ENCODE results near the gene GPD2.

Gene GPD2

DNA sequence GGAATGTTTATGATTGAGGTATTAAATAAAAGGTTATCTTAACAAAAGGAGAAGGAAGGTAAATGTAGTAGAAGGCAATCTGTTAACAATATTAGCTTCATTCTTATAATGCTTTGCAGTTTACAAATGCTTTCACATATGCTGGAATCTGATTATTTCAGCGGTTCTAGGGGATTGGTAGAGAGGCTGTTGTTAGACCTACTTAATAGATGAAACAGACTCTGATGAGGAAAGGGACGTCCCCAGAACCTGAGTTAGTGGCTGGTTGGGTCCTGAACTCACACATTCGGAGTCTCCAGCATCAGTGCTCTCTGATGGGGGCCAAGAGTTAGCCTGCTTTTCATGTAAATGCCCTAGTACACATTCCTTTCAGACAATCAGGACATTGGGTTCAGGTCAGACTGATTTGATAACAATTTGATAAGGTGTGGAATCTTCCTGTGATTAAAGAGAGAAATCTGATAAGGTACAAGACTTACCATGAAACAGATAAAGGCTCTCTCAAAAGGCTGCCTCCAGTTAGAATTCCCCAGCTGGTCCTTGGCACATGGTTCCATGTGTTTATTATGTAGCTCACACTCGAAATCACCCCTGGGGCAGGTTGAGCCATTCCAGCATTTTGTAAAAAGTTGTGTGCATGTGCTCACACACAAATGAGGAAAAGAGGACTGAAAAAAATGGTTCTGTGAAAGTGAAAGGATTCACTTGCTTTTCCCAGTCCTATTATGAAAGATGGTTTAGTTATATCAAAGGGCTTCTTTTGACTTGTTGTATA is 103.1 kb downstream of the GPD2 start:
- DNase-seq, result no peak

GRCh38 chr2:156540706-156541105 is 104.5 kb downstream of the GPD2 start:
- no peak for DNase-seq

DNA sequence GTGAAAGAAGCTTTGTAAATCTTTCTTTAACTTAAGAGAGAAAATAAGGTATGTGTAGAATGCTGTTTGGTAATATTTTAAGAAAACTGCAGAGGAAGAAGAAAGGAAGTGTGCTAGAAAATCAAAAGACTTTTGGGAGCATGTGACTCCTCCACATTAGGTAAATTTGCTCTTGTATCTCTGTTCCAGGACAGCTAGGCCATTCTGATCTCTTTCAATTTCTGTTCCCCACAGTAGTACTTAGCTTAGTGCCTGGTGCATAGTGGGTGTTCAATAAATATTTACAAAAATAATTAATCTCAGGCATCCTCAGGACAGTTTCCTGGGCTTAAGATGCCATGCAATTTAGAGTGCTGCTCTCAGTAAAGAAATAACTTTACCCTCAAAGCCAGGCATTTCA is 105.0 kb downstream of the GPD2 start:
- DNase-seq, result no peak

DNA sequence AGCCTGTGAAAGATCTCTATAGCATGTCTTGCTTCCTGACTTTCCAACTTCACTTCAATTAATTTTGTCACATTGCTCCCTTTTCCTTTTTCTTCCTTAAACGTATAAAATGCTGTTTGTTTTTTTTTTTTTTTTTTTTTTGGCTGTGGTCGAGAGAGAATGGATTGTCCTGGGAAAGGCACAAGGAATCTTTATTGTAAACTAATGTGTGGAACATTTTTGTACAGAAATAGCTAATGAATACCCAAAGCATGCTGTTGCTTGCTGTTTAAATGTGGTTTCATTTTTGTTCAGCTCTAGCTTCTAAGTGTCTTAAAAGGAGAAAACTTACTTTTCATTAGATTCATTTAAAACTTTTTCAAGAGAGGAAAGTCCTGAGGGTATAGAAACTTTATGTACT is 105.5 kb downstream of the GPD2 start:
- no peak for DNase-seq

DNA sequence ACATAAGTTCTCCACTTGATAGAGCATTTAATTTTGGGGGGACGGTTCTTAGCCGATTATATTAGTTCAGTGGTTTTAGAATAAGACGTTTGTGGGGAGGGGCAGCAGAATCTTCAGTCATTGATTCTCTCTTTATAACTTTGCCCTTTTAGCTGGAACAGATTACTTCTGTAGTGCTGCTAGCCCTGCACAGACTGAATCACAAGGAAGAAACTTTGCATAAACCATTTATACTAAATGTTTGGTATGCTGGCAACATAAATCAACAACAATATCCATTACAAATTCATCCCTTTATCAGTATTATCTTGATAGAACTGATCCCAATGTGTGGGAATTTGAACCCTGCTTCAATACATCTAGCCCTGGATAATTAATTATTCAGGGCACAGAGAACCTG is 112.2 kb downstream of the GPD2 start:
- DNase-seq, result no peak

GRCh38 chr2:156553714-156554442 is 117.7 kb downstream of the GPD2 start:
- DNase-seq, result no peak

- DNase-seq, result no peak
These were observed 125.1 kb downstream of the GPD2 start for GRCh38 chr2:156561326-156561725.

DNA sequence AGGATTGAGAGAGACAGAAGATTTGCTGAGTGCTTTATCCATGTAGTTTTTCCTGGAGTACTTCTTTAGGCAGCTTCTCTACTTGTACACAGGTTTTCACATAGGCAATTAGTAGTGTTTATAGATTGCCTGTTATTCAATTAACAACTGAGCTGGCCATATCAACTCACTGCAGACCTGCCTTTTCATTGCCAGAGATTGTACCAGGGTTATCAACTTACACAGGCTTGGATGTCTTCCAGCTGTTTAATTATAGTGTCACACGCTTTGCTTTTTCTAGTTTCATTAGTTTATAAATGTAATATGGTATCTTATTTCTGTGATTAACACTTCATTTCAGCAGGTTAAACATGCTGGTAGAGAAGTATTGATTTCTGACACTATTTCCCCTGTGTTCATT is 125.9 kb downstream of the GPD2 start:
- peak; percentile 44 for DNase-seq

GRCh38 chr2:156563994-156564753 is 128.0 kb downstream of the GPD2 start:
- no peak for DNase-seq

DNA sequence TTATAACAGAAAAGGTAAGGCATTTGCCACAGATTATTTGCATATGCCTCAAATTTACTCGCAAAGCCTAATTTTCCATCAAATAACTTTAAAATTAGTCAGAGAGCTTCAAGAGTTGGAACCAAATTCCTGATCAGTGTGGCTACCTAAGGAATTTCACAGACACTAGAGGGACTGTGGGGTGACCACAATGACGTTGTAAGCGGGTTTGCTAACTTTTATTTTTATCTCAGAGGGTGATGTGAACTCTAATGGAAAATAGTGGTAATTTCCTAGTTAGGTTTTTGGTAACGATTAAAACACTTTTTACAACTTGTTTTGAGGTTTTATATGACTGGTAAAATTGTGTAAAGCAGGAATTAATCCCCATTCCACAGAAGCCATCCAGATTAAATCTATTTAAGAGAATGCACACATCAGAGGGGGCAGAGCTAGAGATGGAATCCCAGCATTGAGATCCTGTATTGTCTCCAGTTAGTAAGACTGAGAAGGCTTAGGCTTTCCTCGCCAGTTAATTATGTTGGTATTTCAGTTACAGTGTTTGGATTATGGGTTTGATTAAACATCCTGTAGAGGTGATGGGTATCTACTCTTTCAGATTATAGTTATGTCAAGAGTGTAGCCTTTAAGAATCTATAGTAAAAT is 129.0 kb downstream of the GPD2 start:
- no peak for DNase-seq

DNA sequence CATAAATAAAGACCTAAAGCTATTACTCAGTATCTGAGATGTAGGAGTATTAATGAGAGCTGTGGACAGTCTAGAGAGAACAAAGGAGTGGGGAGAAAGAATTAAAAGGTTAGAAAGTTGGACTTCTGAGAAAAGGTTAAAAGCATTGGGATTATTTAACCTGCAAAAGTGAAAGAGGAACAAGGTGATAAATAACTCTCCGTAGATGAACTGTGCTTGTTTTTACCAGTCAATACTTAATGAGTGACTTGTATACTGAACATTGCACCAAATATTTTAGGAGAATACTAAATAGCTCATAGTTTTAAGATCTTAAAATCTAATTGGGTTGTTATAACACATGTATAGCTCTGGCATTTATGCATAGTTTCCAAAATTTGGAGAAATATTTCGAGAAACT is 137.5 kb downstream of the GPD2 start:
- no peak for DNase-seq

DNA sequence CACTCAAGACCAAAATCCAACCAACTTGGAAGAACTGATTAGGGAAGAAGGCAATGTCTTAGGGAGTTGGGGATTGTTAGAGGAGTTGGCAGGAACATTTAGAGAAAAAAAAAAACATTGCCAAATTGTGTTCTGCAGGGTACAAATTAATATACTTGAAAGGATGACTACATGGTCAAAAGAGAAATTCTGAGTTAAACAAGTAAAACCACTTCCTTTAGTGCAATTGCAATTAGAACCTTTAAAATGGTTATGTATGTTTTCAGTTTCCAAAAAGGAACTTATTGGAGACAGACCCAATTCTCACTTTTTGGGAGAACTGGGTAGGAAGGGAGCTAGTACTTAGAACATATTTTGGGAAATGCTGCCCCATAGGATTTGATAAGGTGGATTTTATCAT is 137.9 kb downstream of the GPD2 start:
- no peak for DNase-seq

DNA sequence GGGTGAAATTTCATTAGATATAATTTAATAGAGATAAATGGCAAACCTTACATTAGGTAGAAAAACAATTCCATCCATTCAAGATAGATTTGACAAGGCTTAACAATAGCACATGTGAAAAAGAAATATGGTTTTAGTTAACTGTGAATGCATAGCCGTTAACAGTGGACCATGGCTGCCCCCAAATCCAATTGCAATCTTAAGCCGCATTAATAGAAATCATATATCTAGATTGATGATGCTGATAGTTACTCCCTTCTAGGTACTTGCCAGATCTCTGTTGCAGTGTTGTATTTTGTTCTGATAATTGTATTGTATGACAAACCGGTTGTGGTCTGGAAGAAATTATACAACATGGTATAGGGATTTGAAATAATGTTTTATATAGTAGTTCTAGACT is 139.8 kb downstream of the GPD2 start:
- DNase-seq, result no peak

DNA sequence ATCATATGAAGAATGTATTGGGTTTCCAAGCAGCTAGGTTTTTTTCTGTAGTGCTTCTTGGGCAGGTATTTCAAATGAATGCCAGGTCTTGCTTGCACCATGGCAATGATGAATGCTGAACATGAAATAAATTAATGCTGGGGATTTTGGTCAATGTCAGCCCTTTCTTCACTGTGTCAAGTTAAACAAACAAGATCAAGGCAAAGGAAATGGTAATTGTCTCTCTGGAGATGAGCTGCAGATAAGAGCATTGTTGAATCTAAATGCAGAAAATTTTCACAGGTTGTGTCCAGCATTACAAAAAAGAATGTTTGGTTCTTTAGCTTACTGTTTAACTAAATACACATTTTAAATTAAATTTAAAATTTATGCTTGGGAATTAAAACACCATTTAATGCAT is 144.3 kb downstream of the GPD2 start:
- no peak for DNase-seq

DNA sequence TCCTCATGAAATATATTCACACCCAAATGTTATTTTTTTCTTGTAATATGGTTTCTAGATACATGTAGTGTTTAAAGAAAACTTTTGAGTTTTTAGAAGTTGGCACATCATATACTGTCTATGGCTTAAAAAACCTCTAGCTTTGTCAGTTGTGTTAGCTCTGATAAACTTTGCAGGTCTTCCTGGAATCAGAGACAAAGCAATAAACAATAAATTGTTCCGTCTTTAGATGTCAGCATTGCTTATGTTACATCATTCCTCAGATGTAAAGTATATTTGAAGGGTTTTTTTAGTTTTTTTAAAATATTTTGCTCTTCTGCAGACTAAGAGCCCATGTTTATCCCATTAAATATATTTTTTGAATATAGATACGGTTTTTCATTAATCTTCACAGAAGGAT is 145.1 kb downstream of the GPD2 start:
- no peak for DNase-seq

DNA sequence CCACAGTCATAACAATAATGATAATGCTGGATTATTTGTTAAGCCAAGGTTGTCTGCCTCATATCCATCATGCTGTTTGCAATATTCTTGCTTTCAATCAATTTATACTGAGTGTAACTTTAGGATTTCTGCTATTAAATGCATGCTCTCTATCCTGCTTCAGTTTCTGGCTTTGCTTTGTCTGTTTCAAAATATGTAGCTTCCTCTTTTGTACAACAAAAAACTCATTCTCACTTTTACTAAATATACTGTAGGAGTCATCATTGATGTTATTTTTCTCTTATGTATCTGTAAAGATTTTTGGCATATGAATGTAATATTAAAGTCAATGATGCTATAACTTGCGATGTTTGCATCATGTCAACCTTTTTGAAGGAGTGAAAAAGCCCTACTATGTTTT is 149.3 kb downstream of the GPD2 start:
- no peak for DNase-seq

GRCh38 chr2:156586621-156587020 is 150.4 kb downstream of the GPD2 start:
- DNase-seq, result no peak

DNA sequence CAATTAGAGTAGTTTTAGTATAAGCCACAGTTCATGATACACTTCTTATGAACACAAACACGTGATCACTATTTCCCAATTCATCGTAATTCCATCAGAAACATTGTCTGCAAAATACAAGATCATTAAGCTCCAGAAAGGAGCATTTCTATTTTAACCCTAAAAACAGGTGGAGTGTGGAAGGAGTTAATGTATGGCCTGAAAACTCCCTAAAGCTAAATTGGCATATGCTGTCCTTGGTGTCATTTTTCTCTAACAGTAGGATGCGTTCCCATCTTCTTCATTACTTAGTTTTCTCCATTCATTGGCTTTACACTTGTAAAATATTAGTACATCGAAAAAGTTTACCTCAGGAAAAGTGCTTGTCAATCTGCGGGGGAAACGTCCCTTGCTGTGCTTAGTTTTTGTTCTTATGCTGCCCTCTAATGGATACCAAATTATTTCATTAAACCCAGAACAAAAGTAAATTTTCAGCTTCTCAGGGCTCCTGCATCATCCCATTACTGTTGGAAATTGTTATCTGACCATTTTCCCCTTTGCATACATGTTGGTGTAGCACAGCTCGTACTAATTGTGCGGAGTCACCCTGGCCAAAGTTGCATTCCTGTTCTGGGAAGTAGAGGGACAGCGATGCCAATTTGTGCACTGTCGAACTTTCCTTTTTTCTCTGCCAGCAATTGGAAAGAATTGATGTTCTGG is 153.4 kb downstream of the GPD2 start:
- DNase-seq, result no peak

DNA sequence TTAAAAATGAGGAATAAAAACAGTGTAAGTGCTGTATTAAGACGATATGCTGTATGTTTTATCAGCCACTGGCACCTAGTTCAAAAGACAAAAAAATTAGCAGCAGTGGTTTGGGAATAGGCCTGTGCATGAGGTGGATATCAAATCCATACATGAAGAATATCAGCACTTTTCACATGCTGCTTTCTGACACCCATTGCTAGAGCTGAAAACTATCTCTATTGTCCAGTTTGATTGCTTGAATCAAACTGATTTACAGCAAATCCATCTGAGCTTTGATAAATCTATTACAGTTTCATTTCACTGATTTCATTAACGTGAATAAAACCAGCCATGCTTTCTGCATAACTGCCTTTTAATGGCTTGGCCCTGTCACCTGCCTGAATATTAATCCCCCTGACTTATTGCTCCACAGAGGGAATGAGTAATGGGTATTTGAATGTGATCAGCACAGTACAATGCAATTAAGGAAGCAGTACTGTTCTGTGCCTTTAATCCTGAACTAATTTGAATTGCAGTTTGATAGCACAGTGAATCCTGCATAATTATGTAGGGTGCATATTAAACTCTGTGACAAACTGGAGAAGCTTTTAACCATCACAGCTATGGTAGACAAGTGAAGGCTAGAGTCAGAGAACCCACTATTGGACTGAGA is 154.0 kb downstream of the GPD2 start:
- no peak for DNase-seq

DNA sequence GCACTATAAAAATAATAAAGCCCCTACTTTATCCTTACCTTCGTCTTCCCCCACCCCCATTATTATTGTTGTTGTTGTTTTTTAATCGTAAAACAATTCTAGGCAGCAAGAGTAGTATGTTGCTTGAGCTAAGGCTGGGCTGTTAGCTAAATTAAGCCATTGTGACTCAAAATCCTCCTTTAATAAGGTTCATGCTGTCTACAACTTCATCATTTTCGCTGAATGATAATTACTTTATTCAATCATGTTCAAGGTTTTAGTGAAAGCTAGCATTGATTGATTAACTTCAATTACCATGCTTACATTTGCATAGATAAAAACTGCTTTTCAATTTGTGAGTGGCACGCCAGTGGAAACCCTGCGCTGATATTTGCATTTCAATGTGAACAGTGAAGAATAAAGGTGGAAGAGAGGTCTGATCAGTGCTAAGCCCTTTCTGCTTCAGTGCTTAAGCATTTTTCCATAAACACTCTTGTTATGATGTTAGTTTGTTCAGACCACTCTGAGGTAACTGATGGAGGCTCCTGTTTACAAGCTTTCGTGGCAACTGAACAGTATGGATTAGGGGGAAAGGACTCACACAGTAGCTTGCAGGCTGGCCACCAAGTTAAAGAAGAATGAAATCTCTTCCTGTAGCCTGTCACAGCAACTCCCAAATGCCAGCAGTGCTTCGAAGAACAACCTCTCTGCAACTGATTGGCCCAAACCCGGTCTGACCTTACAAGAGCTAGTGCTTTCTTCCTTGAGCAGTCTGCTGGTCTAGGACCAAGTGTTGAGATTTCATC is 156.8 kb downstream of the GPD2 start:
- DNase-seq, result no peak

DNA sequence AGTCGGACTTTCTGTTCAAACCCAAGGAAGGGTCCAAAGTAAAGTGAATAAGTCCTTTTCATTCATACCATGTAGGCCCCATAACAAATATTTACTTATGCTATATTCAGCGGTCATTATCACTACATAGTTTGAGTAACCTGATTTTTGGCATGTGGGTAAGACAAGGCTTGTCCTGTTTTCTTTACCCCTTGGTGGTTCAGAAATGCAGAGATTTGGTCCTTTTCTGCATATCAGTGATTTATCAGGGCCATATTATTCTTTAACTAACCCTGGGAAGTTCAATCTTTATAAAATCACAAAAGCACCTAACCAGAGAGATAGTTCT is 157.4 kb downstream of the GPD2 start:
- DNase-seq, result no peak

DNA sequence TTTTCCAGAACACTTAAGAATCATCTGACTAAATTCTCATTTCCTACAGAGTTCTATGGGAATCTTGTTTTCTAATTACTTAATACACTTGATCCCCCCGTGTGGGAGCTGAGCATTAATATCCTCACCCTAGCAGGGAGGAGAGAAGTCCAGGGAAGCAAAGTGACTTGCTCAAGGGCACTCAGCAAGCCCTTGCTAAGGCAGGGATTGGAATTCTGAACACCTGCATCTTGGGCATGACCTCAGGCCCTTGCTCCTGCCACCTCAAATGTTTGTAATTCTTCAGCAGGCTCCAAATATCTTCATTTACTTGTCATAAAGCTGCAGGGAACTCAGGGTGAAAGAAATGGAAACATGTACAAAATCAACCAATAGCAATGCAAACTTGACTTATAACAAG is 162.4 kb downstream of the GPD2 start:
- no peak for DNase-seq

Data from DMS153 (cell line).